Mammary epithelial cell (primary cell): ENCODE data around the gene UNC5CL.

Source experiments
- CTCF ChIP-seq, 2 donors: IDR thresholded peaks in 1 of 2; conservative IDR thresholded peaks in 1 of 2; 2 replicates each; pipeline ENCODE4 v1.5.1; 2011 to 2012; ENCODE audit warnings: inconsistent platforms in 2 of 2, low read length in 2 of 2, mild to moderate bottlenecking in 2 of 2, control low read depth in 1 of 2, low read depth in 1 of 2; ENCODE audit not compliant: insufficient read depth in 1 of 2; ENCODE audit errors: extremely low read depth in 1 of 2
- EZH2 ChIP-seq: IDR thresholded peaks from 2 replicates; pipeline ENCODE4 v1.6.1; 2012; ENCODE audit warnings: low read length, inconsistent platforms, borderline replicate concordance

- TF ChIP-seq CTCF (conservative IDR thresholded peaks at IDR 0.05 in 1 of 2, IDR thresholded peaks at IDR 0.05 in 1 of 2; ENCODE audit: extremely low read depth in 1 of 2, insufficient read depth in 1 of 2, low read depth in 1 of 2, low read length in 2 of 2), result no peak
- no peak for TF ChIP-seq EZH2
These were observed 51.9 kb downstream of the UNC5CL start for GRCh38 chr6:40986921-40987819.
